Endothelial cell of umbilical vein (primary cell): ENCODE results near the gene ARMH3. TPM values are rescaled to one million over a fixed set of nuclear protein-coding genes. Genes with fewer than 3 reads are reported as not detected.
A peak's percentile ranks its signal among the peaks of the same experiment; 100 is the strongest.

ENCODE experiments used
- BruUV-seq: library from RNA; stranded (reverse); fragments of 400-500 nt; replicated peaks from 2 replicates; lab custom pipeline; 2021; lab: Mats Ljungman, UMichigan
- CTCF ChIA-PET: fragments of 300-600, 350-600 bp; sonication (Branson Sonifier 250); formaldehyde crosslinking; loops from one replicate; lab custom pipeline; 2021; ENCODE audit warnings: antibody characterized with exemption, inconsistent platforms; lab: Charles Lee
- POLR2A ChIA-PET: fragments of 300-600, 350-600 bp; sonication (Branson Sonifier 250); formaldehyde crosslinking; loops from one replicate; lab custom pipeline; 2021; ENCODE audit warnings: antibody characterized with exemption, inconsistent platforms; lab: Charles Lee
- DNase-seq: peaks from one replicate; pipeline ENCODE4 v3.0.0-alpha.2; 2011; ENCODE audit warnings: low read depth, low spot score
- FAIRE-seq: peaks from 2 replicates; lab custom pipeline; 2011; peaks lifted over from hg19 to GRCh38; lab: Jason Lieb, UNC
- H2AFZ ChIP-seq: 2 replicates; pipeline ENCODE4 v1.6.0; 2012; ENCODE audit warnings: low read depth, low read length, control low read depth, inconsistent platforms
- H3K27ac ChIP-seq: 2 replicates; pipeline ENCODE4 v1.5.1; 2011; ENCODE audit warnings: low read depth, mild to moderate bottlenecking, control low read depth, low read length, moderate library complexity; ENCODE audit not compliant: insufficient read depth
- H3K27me3 ChIP-seq, 2 experiments: 2 replicates each; pipeline versions ENCODE4 v1.6.0 to v1.6.1; 2011; ENCODE audit warnings: low read length in 2 of 2, mixed read lengths in 1 of 2; ENCODE audit not compliant: control insufficient read depth in 2 of 2, insufficient read depth in 2 of 2
- H3K36me3 ChIP-seq, 2 experiments: 2 replicates in 1 of 2; 3 replicates in 1 of 2; pipeline ENCODE4 v1.5.1; 2011; ENCODE audit warnings: low read length in 2 of 2, mild to moderate bottlenecking in 1 of 2, moderate library complexity in 1 of 2; ENCODE audit not compliant: control insufficient read depth in 2 of 2, insufficient read depth in 2 of 2; ENCODE audit errors: extremely low read depth in 1 of 2
- H3K4me1 ChIP-seq: 3 replicates; pipeline ENCODE4 v1.5.1; 2011; ENCODE audit warnings: mild to moderate bottlenecking, low read length; ENCODE audit not compliant: control insufficient read depth, insufficient read depth; ENCODE audit errors: extremely low read depth
- H3K4me2 ChIP-seq: 2 replicates; pipeline ENCODE4 v1.6.1; 2011; ENCODE audit warnings: low read length, control low read depth, mixed read lengths; ENCODE audit not compliant: insufficient read depth
- H3K4me3 ChIP-seq, 3 experiments: fragments of 200-600 bp in 1 of 3; sonication (generic), shearing (Covaris generic) in 1 of 3; replicated peaks in 1 of 3; 2 replicates each; pipeline ENCODE4 v1.5.1; 2011 to 2016; ENCODE audit warnings: control low read depth in 3 of 3, low read length in 3 of 3, mild to moderate bottlenecking in 2 of 3, inconsistent platforms in 1 of 3, low read depth in 1 of 3, moderate library complexity in 1 of 3; ENCODE audit not compliant: insufficient read depth in 1 of 3
- H3K79me2 ChIP-seq: 2 replicates; pipeline ENCODE4 v1.6.0; 2012; ENCODE audit warnings: low read length, inconsistent platforms; ENCODE audit not compliant: control insufficient read depth, insufficient read depth
- H3K9ac ChIP-seq: replicated peaks from 2 replicates; pipeline ENCODE3; 2011; ENCODE audit warnings: low read length, control low read depth; ENCODE audit not compliant: insufficient read depth; ENCODE audit errors: extremely low read depth
- H3K9me1 ChIP-seq: replicated peaks from 3 replicates; pipeline ENCODE4 v1.6.0; 2011; ENCODE audit warnings: mild to moderate bottlenecking, low read length; ENCODE audit not compliant: control insufficient read depth, insufficient read depth; ENCODE audit errors: extremely low read depth
- H3K9me3 ChIP-seq: replicated peaks from 2 replicates; pipeline ENCODE4 v1.5.1; 2012; ENCODE audit warnings: low read length, inconsistent platforms; ENCODE audit not compliant: control insufficient read depth, insufficient read depth
- H4K20me1 ChIP-seq: replicated peaks from 2 replicates; pipeline ENCODE3; 2011; ENCODE audit warnings: mild to moderate bottlenecking, low read length; ENCODE audit not compliant: control insufficient read depth, insufficient read depth; ENCODE audit errors: extremely low read depth
- EZH2 ChIP-seq: IDR thresholded peaks from 2 replicates; pipeline ENCODE4 v1.6.1; 2012; ENCODE audit warnings: borderline replicate concordance, low read depth, mild to moderate bottlenecking, moderate library complexity, low read length, inconsistent platforms; ENCODE audit not compliant: severe bottlenecking
- FOS ChIP-seq: IDR thresholded peaks from 2 replicates; pipeline ENCODE4 v1.6.1; 2011; ENCODE audit warnings: mild to moderate bottlenecking, low read length, moderate library complexity, borderline replicate concordance; ENCODE audit not compliant: insufficient read depth
- GATA2 ChIP-seq: IDR thresholded peaks from 2 replicates; pipeline ENCODE4 v1.7.0; 2011; ENCODE audit warnings: low read depth, mild to moderate bottlenecking, moderate library complexity, mixed read lengths, low read length; ENCODE audit not compliant: insufficient read length, insufficient read depth
- JUN ChIP-seq: IDR thresholded peaks from 2 replicates; pipeline ENCODE4 v1.6.1; 2011; ENCODE audit warnings: borderline replicate concordance, low read depth; ENCODE audit not compliant: insufficient read length, insufficient read depth
- MYC ChIP-seq: IDR thresholded peaks from one replicate; pipeline ENCODE4 v1.6.1; 2011; ENCODE audit warnings: mild to moderate bottlenecking, low read depth, low read length
- POLR2A ChIP-seq: IDR thresholded peaks from 2 replicates; pipeline ENCODE4 v1.6.1; 2012; ENCODE audit warnings: low read depth, mild to moderate bottlenecking, control low read depth, low read length
- POLR2AphosphoS5 ChIP-seq: IDR thresholded peaks from 2 replicates; pipeline ENCODE4 v1.6.1; 2012; ENCODE audit warnings: low read depth, mild to moderate bottlenecking, control low read depth, low read length, moderate library complexity; ENCODE audit not compliant: insufficient read depth
- dilution Hi-C: fragments of 300-500 bp; cut with MboI; formaldehyde crosslinking; loops from one replicate; pipeline ENCODE4 v1.15.0; 2019; ENCODE audit warnings: low sequenced_read_pairs; ENCODE audit not compliant: extremely low pct_ligation_motif_present
- intact Hi-C: fragments of 100-400 bp; cut with micrococcal nuclease; formaldehyde crosslinking; loops from one replicate; pipeline ENCODE4 v1.10.0; 2022
- polyA plus RNA-seq, 4 experiments: library from polyadenylated mRNA; depleted of rRNA in 3 of 4; stranded (reverse) in 3 of 4; unstranded in 1 of 4; fragments of >200 nt; gene quantifications; 2 replicates each; pipeline versions ENCODE4 v1.2.1 to v1.2.3, GENCODE V29; 2011 to 2012; ENCODE audit warnings: missing spikeins in 1 of 4
- total RNA-seq: library from RNA; stranded (reverse); gene quantifications from 2 replicates; pipeline ENCODE4 v1.2.3, GENCODE V29; 2021
- TF ChIP-seq, protein P1 (sequence below): IDR thresholded peaks from 2 replicates; pipeline ENCODE4 v1.6.1; 2011; ENCODE audit not compliant: insufficient read depth, insufficient read length
- TF ChIP-seq, protein P2 (sequence below), 2 donors: IDR thresholded peaks; 1 replicate in 1 of 2; 2 replicates in 1 of 2; pipeline ENCODE4 v1.5.1; 2011; ENCODE audit warnings: low read length in 2 of 2, mild to moderate bottlenecking in 2 of 2, moderate library complexity in 2 of 2, control low read depth in 1 of 2, inconsistent platforms in 1 of 2, low read depth in 1 of 2; ENCODE audit not compliant: insufficient read depth in 1 of 2; ENCODE audit errors: extremely low read depth in 1 of 2

Gene ARMH3
- total and polyA plus RNA-seq, 2 donors (not counting 3 experiments of a cell fraction or from before 2014, with no cell fraction given) = 13.1 to 17.6 TPM

DNA sequence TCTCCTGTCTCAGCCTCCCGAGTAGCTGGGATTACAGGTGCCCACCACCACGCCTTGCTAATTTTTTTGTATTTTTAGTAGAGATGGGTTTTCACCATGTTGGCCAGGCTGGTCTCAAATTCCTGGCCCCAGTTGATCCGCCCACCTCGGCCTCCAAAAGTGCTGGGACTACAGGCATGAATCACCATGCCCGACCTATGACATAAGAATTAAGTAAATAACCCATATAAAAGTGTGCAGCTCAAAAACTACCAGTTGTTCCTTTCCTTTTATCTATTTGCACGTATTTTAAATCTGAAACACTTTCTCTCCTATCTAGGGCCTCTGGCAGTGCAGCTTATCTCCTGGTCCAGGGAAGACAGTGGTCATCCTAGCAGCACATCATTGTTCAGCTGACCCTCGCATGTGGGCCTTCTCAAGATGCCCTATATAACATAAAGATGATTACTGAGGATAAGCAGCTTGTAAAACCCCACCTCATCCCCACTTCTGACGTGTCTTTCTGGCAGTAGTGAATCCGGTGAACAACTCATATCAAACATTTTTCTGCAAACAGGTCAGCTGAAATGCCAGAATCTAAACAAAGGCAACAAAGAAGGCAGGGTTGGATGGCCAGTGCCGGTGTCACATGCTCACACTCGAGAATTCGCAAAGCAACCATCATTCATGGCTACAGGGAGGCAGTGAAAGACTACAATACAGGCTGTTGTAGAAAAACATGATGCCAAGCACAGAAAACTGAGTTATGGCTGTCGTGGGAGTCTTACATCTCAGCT, 176.3 kb downstream of the ARMH3 start:
- Histone ChIP-seq H4K20me1 (peaks cover 2% of the 10 kb centered on the region), H3K4me1 (no peaks in the 10 kb centered on the region), H3K9me3 (no peaks in the 10 kb centered on the region), H3K79me2 (no peaks in the 10 kb centered on the region), H3K4me2 (no peak overlapping the region), H3K27me3 (no peaks in the 10 kb centered on the region), H3K9ac (no peak overlapping the region), H3K4me3 (no peak overlapping the region), H2AFZ (no peak overlapping the region), H3K9me1 (no peaks in the 10 kb centered on the region), H3K36me3 (no peaks in the 10 kb centered on the region), H3K27ac (no peak overlapping the region)
- BruUV-seq = no TSS peak
- dilution Hi-C loops (loop anchor here (25.0 kb wide), 1 partner anchor 108 kb away; no protein-coding TSS in a partner anchor), intact Hi-C loops (no loop called here)
- TF ChIP-seq, protein P1, sequence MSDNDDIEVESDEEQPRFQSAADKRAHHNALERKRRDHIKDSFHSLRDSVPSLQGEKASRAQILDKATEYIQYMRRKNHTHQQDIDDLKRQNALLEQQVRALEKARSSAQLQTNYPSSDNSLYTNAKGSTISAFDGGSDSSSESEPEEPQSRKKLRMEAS = no peak
- TF ChIP-seq MYC = no peak
- TF ChIP-seq GATA2 = no peak
- TF ChIP-seq FOS = no peak
- TF ChIP-seq EZH2 = no peak
- TF ChIP-seq POLR2AphosphoS5 = no peak
- no peak for TF ChIP-seq JUN
- TF ChIP-seq, protein P2, sequence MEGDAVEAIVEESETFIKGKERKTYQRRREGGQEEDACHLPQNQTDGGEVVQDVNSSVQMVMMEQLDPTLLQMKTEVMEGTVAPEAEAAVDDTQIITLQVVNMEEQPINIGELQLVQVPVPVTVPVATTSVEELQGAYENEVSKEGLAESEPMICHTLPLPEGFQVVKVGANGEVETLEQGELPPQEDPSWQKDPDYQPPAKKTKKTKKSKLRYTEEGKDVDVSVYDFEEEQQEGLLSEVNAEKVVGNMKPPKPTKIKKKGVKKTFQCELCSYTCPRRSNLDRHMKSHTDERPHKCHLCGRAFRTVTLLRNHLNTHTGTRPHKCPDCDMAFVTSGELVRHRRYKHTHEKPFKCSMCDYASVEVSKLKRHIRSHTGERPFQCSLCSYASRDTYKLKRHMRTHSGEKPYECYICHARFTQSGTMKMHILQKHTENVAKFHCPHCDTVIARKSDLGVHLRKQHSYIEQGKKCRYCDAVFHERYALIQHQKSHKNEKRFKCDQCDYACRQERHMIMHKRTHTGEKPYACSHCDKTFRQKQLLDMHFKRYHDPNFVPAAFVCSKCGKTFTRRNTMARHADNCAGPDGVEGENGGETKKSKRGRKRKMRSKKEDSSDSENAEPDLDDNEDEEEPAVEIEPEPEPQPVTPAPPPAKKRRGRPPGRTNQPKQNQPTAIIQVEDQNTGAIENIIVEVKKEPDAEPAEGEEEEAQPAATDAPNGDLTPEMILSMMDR (IDR thresholded peaks at IDR 0.05; ENCODE audit: extremely low read depth in 1 of 2, insufficient read depth in 1 of 2, low read depth in 1 of 2, low read length in 2 of 2) = no peak
- TF ChIP-seq POLR2A = no peak
- no peak for DNase-seq
- ChIA-PET POLR2A (interaction anchor here (1.1 kb wide), 1 partner anchor 10 kb away, joined by 3 read pairs; no protein-coding TSS in a partner anchor), CTCF (interaction anchor here (0.9 to 18.0 kb wide), 11 partner anchors 9 to 173 kb away, joined by 3 to 559 read pairs (median 5); partner anchors contain the start of gene KCNIP2)
- peak; percentile 49 for FAIRE-seq
